ENCODE results near the gene CDC42SE1. TPM values are rescaled to one million over a fixed set of nuclear protein-coding genes. Genes with fewer than 3 reads are reported as not detected.

Gene CDC42SE1
- total and polyA plus RNA-seq, 9 of the 15 experiments (the other 6 are each of a cell fraction or from before 2014, with no cell fraction given) = 78.1 to 189 (median 114) TPM

DNA sequence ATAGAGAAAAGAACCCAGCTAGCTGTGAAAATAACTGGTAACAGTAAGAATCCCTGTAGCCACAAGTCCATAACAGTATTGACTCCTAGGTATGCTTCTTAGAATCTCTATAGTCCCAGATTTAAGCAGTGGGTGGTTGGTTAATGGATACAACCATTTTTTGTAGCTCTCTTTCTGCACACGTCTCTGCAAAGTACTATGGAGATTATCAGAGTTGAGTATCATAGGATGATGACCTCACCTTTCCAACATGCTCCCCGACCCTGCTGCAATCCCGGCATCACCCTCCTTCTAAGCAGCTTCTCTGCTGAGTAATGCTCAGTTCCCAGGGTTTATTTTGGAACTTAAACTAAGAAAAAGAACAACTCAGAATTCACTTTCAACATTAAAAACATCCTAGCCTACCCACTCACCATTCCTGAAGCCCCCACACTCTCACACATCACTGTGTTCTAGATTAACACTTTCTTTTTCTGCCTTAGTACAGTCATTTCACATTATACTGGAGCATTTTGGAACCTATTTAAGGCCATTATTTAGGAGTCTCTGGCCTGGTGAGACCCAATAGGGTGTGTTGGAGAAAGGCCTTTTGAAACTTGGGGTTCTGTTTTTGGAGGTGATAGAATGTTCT is 3.4 kb upstream of the CDC42SE1 start (continued):
- TF ChIP-seq, protein P1, sequence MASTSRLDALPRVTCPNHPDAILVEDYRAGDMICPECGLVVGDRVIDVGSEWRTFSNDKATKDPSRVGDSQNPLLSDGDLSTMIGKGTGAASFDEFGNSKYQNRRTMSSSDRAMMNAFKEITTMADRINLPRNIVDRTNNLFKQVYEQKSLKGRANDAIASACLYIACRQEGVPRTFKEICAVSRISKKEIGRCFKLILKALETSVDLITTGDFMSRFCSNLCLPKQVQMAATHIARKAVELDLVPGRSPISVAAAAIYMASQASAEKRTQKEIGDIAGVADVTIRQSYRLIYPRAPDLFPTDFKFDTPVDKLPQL (IDR thresholded peaks at IDR 0.05; ENCODE audit: extremely low read depth, insufficient read length) = no peak
- no peak for TF ChIP-seq YBX1 (IDR thresholded peaks at IDR 0.05)
- peak; percentile 71 for TF ChIP-seq ZFP36 (IDR thresholded peaks at IDR 0.05; ENCODE audit: low read depth, low read length, partially characterized antibody)
- TF ChIP-seq ZNF699 (CRISPR knock-in tag; IDR thresholded peaks at IDR 0.05; ENCODE audit: insufficient replicate concordance) = no peak
- peak; percentile 65 for TF ChIP-seq ZNF384 (IDR thresholded peaks at IDR 0.05; ENCODE audit: low read depth, low read length)
- no peak for TF ChIP-seq ZNF830 (CRISPR knock-in tag; IDR thresholded peaks at IDR 0.05)
- TF ChIP-seq BMI1 (IDR thresholded peaks at IDR 0.05; ENCODE audit: low read length) = no peak
- TF ChIP-seq SMAD3 (CRISPR knock-in tag; conservative IDR thresholded peaks at IDR 0.05) = no peak
- TF ChIP-seq L3MBTL2 (IDR thresholded peaks at IDR 0.05) = 0 out of 2 replicates have a peak, but pooled peaks have one; percentile 21
- TF ChIP-seq ELF2 (CRISPR knock-in tag; IDR thresholded peaks at IDR 0.05) = 0 out of 2 replicates have a peak, but pooled peaks have one; percentile 41
- TF ChIP-seq ZNF197 (CRISPR knock-in tag; IDR thresholded peaks at IDR 0.05; ENCODE audit: low read depth) = no peak
- no peak for TF ChIP-seq RERE (CRISPR knock-in tag; IDR thresholded peaks at IDR 0.05; ENCODE audit: borderline replicate concordance)

Data from K562 (cell line).